HCT116 (cell line): ENCODE measurements around the gene ZNF154. TPM values are rescaled to one million over a fixed set of nuclear protein-coding genes. Genes with fewer than 3 reads are reported as not detected.

ENCODE experiments used
- ATAC-seq: fragments of 200-7000 bp; cut with Tn5 transposase; 2 replicates; pipeline ENCODE4 v1.9.1; 2020; ENCODE audit warnings: mild to moderate bottlenecking, moderate library complexity
- BruUV-seq: library from RNA; stranded (reverse); fragments of 400-500 nt; replicated peaks from 2 replicates; lab custom pipeline; 2021; lab: Mats Ljungman, UMichigan
- CTCF ChIA-PET: fragments of 300-600 bp; sonication (Branson Sonifier 250); formaldehyde crosslinking; loops from one replicate; lab custom pipeline; 2021; ENCODE audit warnings: antibody characterized with exemption; lab: Charles Lee
- POLR2A ChIA-PET: fragments of 300-600, 350-600 bp; sonication (Branson Sonifier 250); formaldehyde crosslinking; loops from one replicate; lab custom pipeline; 2021; ENCODE audit warnings: antibody characterized with exemption; lab: Charles Lee
- RAD21 ChIA-PET, 2 experiments: fragments of 300-600 bp; sonication (Branson Sonifier 250); formaldehyde crosslinking; loops; one replicate each; lab custom pipeline; 2023; ENCODE audit warnings: low total read pairs in 2 of 2; ENCODE audit not compliant: uncharacterized antibody in 2 of 2, unreplicated experiment in 2 of 2, low non-redundant PET in 1 of 2; lab: Charles Lee
- DNase-seq: peaks from one replicate; pipeline ENCODE4 v3.0.0-alpha.2; 2010; ENCODE audit warnings: low read depth, low spot score
- H2AFZ ChIP-seq: fragments of 200-600 bp; shearing (Covaris generic), sonication (generic); 2 replicates; pipeline ENCODE4 v1.6.1; 2017; ENCODE audit warnings: low read depth, mixed run types, mixed read lengths, antibody characterized with exemption, low read length; ENCODE audit not compliant: poor library complexity, severe bottlenecking
- H3K27ac ChIP-seq: 2 replicates; pipeline ENCODE4 v1.5.1; 2012; ENCODE audit warnings: low read depth, low read length
- H3K27me3 ChIP-seq: fragments of 200-600 bp; sonication (generic); 2 replicates; pipeline ENCODE4 v1.6.1; 2016; ENCODE audit warnings: mixed run types, low read length, mixed read lengths; ENCODE audit not compliant: insufficient read depth
- H3K36me3 ChIP-seq, 2 experiments: fragments of 200-500 bp in 1 of 2; fragments of 200-600 bp in 1 of 2; sonication (Bioruptor generic) in 1 of 2; sonication (generic) in 1 of 2; 2 replicates each; pipeline versions ENCODE4 v1.5.1 to v1.6.1; 2014 to 2016; ENCODE audit warnings: low read length in 2 of 2, inconsistent platforms in 1 of 2, mixed read lengths in 1 of 2, mixed run types in 1 of 2; ENCODE audit not compliant: insufficient read depth in 2 of 2, control insufficient read depth in 1 of 2
- H3K4me1 ChIP-seq, 2 experiments: fragments of 200-600 bp in 1 of 2; sonication (generic) in 1 of 2; 2 replicates each; pipeline versions ENCODE4 v1.5.1 to v1.6.1; 2012 to 2017; ENCODE audit warnings: low read length in 2 of 2, inconsistent platforms in 1 of 2, mild to moderate bottlenecking in 1 of 2, mixed read lengths in 1 of 2, mixed run types in 1 of 2, moderate library complexity in 1 of 2; ENCODE audit not compliant: insufficient read depth in 2 of 2, control insufficient read depth in 1 of 2
- H3K4me2 ChIP-seq: fragments of 200-600 bp; sonication (generic); 2 replicates; pipeline ENCODE4 v1.6.1; 2017; ENCODE audit warnings: mixed run types, low read length, mixed read lengths
- H3K4me3 ChIP-seq, 2 experiments: fragments of 200-600 bp in 1 of 2; sonication (generic) in 1 of 2; replicated peaks in 1 of 2; 2 replicates each; pipeline ENCODE4 v1.5.1; 2011 to 2016; ENCODE audit warnings: low read length in 2 of 2, control low read depth in 1 of 2, low read depth in 1 of 2, mild to moderate bottlenecking in 1 of 2, mixed read lengths in 1 of 2, mixed run types in 1 of 2
- H3K79me2 ChIP-seq: fragments of 200-600 bp; sonication (generic); 2 replicates; pipeline ENCODE4 v1.6.1; 2017; ENCODE audit warnings: mild to moderate bottlenecking, mixed run types, low read length, moderate library complexity, mixed read lengths; ENCODE audit not compliant: insufficient read depth
- H3K9ac ChIP-seq: fragments of 200-600 bp; sonication (generic); 2 replicates; pipeline ENCODE4 v1.6.1; 2016; ENCODE audit warnings: low read length, mixed read lengths
- H3K9me2 ChIP-seq: fragments of 200-600 bp; sonication (generic), shearing (Covaris generic); 2 replicates; pipeline ENCODE4 v1.6.1; 2017; ENCODE audit warnings: mixed run types, mild to moderate bottlenecking, moderate library complexity; ENCODE audit not compliant: insufficient read depth
- H3K9me3 ChIP-seq, 2 experiments: fragments of 200-500 bp in 1 of 2; fragments of 200-600 bp in 1 of 2; sonication (Bioruptor generic) in 1 of 2; sonication (generic) in 1 of 2; 2 replicates each; pipeline ENCODE4 v1.6.1; 2014 to 2017; ENCODE audit warnings: low read length in 2 of 2, mixed read lengths in 2 of 2, inconsistent platforms in 1 of 2, low read depth in 1 of 2, mild to moderate bottlenecking in 1 of 2, mixed run types in 1 of 2, moderate library complexity in 1 of 2; ENCODE audit not compliant: control insufficient read depth in 1 of 2, insufficient read depth in 1 of 2
- H4K20me1 ChIP-seq: fragments of 200-600 bp; sonication (generic), shearing (Covaris generic); 2 replicates; pipeline ENCODE4 v1.6.1; 2017; ENCODE audit warnings: mixed run types, mild to moderate bottlenecking, moderate library complexity; ENCODE audit not compliant: insufficient read depth
- CBX3 ChIP-seq: IDR thresholded peaks from 2 replicates; pipeline ENCODE4 v1.6.1; 2012; ENCODE audit warnings: low read depth
- EGR1 ChIP-seq: IDR thresholded peaks from 2 replicates; pipeline ENCODE4 v1.6.1; 2012; ENCODE audit warnings: low read depth
- ELF1 ChIP-seq: IDR thresholded peaks from 2 replicates; pipeline ENCODE4 v1.6.1; 2012; ENCODE audit warnings: low read depth, borderline replicate concordance
- EZH2 ChIP-seq: fragments of 200-600 bp; sonication (generic); IDR thresholded peaks from 2 replicates; pipeline ENCODE4 v1.6.1; 2017; ENCODE audit warnings: antibody characterized with exemption, mixed run types
- EZH2phosphoT487 ChIP-seq: fragments of 200-600 bp; IDR thresholded peaks from 2 replicates; pipeline ENCODE4 v1.6.1; 2018; ENCODE audit warnings: antibody characterized with exemption, borderline replicate concordance
- FOSL1 ChIP-seq: IDR thresholded peaks from 2 replicates; pipeline ENCODE4 v1.6.1; 2012; ENCODE audit warnings: low read depth
- JUND ChIP-seq: IDR thresholded peaks from 2 replicates; pipeline ENCODE4 v1.6.1; 2012
- POLR2A ChIP-seq: IDR thresholded peaks from 2 replicates; pipeline ENCODE4 v1.7.0; 2011; ENCODE audit warnings: borderline replicate concordance; ENCODE audit not compliant: insufficient read depth, insufficient read length; ENCODE audit errors: extremely low read depth
- RAD21 ChIP-seq: IDR thresholded peaks from 2 replicates; pipeline ENCODE4 v1.6.1; 2012; ENCODE audit warnings: low read depth, mild to moderate bottlenecking
- SIN3A ChIP-seq: IDR thresholded peaks from 2 replicates; pipeline ENCODE4 v1.6.1; 2012; ENCODE audit warnings: low read depth
- SP1 ChIP-seq: IDR thresholded peaks from 2 replicates; pipeline ENCODE4 v1.6.1; 2012; ENCODE audit warnings: low read depth
- SRF ChIP-seq: IDR thresholded peaks from 2 replicates; pipeline ENCODE4 v1.6.1; 2012; ENCODE audit warnings: low read depth
- TCF7L2 ChIP-seq: IDR thresholded peaks from 2 replicates; pipeline ENCODE4 v1.7.0; 2011; ENCODE audit warnings: borderline replicate concordance, inconsistent platforms; ENCODE audit not compliant: insufficient read depth, insufficient read length; ENCODE audit errors: extremely low read depth
- YY1 ChIP-seq: IDR thresholded peaks from 2 replicates; pipeline ENCODE4 v1.6.1; 2011; ENCODE audit warnings: low read length, low read depth, moderate library complexity, mild to moderate bottlenecking; ENCODE audit not compliant: insufficient replicate concordance; ENCODE audit errors: extremely low read depth
- ZFX ChIP-seq: fragments of 450-650 bp; IDR thresholded peaks from 2 replicates; pipeline ENCODE4 v1.6.1; 2017
- ZNF274 ChIP-seq: fragments of 200-500 bp; sonication (Bioruptor generic); IDR thresholded peaks from 2 replicates; pipeline ENCODE4 v1.6.1; 2014; ENCODE audit warnings: mild to moderate bottlenecking, low read depth, low read length, inconsistent platforms
- intact Hi-C: fragments of 100-400 bp; cut with micrococcal nuclease; formaldehyde crosslinking; loops from 2 replicates; pipeline ENCODE4 v1.10.0; 2022
- total RNA-seq: library from RNA; stranded (reverse); gene quantifications from one replicate; pipeline ENCODE4 v1.2.1, GENCODE V29; 2021; ENCODE audit not compliant: unreplicated experiment
- TF ChIP-seq, protein P1 (sequence below), 3 experiments: fragments of 200-600 bp in 1 of 3; sonication (generic) in 1 of 3; IDR thresholded peaks in 2 of 3; conservative IDR thresholded peaks in 1 of 3; 2 replicates each; pipeline ENCODE4 v1.5.1; 2012 to 2017; ENCODE audit warnings: low read depth in 2 of 3, low read length in 2 of 3, antibody characterized with exemption in 1 of 3, borderline replicate concordance in 1 of 3, control low read depth in 1 of 3, mild to moderate bottlenecking in 1 of 3, mixed read lengths in 1 of 3, mixed run types in 1 of 3, moderate library complexity in 1 of 3; ENCODE audit not compliant: insufficient read depth in 1 of 3
- TF ChIP-seq, protein P2 (sequence below): IDR thresholded peaks from 2 replicates; pipeline ENCODE4 v1.6.1; 2012
- TF ChIP-seq, protein P3 (sequence below): IDR thresholded peaks from 2 replicates; pipeline ENCODE4 v1.6.1; 2012; ENCODE audit warnings: low read depth

ZNF154 gene
- total RNA-seq, 1 experiment from 2014 or later, result 0.10 TPM

DNA sequence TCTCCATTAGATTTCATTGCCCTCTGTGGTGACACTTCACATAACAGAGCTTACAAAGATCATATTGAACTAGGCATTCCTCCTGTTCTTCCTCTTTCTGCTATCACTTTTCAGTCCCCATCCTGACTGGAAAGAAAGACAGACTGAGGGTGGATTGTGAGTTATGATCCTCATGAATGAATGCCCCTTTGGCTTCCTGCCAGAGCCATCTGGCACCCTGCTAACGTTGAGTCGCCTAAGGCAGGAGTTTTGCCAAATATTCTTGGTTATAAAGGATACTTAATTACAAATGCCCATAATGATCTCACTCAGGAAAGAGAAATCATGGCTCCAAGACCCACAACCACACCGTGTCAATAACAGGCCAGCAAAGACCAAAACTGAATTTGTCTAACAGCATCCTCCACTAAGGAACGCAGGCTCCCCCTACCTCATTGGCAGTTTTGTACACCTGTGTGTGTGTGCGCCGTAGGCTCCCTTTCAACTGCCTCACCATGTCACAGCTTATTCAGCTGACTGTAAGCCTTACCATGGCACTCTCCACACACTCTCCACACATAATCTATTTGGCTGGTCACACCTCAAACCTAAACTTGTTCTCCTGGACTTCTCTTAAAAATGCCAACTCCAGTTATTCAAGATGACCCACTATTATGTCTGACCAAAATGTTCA lies 60.5 kb downstream of the ZNF154 start:
- Histone ChIP-seq H3K4me1 (no peaks in the 10 kb centered on the region), H4K20me1 (no peaks in the 10 kb centered on the region), H3K27ac (no peak overlapping the region), H3K79me2 (no peaks in the 10 kb centered on the region), H3K9ac (no peak overlapping the region), H3K27me3 (no peaks in the 10 kb centered on the region), H3K9me3 (peaks cover 3% of the 10 kb centered on the region in 2 experiments; a peak in 2 of 4 replicates), H3K4me3 (no peak overlapping the region), H3K36me3 (no peaks in the 10 kb centered on the region), H3K4me2 (no peak overlapping the region), H3K9me2 (no peaks in the 10 kb centered on the region), H2AFZ (no peak overlapping the region)
- no TSS peak for BruUV-seq
- DNase-seq (no peak), ATAC-seq (no peak)
- ChIA-PET POLR2A (no interaction called here), CTCF (no interaction called here), RAD21 (no interaction called here)
- intact Hi-C loops, result no loop called here
- TF ChIP-seq SIN3A (no peak), TCF7L2 (no peak), POLR2A (no peak), SRF (no peak), RAD21 (no peak), EZH2phosphoT487 (no peak), FOSL1 (no peak), ELF1 (no peak), CBX3 (no peak), YY1 (no peak), SP1 (no peak), ZFX (no peak), EZH2 (no peak), EGR1 (no peak), JUND (no peak), ZNF274 (no peak)
- TF ChIP-seq, protein P1, sequence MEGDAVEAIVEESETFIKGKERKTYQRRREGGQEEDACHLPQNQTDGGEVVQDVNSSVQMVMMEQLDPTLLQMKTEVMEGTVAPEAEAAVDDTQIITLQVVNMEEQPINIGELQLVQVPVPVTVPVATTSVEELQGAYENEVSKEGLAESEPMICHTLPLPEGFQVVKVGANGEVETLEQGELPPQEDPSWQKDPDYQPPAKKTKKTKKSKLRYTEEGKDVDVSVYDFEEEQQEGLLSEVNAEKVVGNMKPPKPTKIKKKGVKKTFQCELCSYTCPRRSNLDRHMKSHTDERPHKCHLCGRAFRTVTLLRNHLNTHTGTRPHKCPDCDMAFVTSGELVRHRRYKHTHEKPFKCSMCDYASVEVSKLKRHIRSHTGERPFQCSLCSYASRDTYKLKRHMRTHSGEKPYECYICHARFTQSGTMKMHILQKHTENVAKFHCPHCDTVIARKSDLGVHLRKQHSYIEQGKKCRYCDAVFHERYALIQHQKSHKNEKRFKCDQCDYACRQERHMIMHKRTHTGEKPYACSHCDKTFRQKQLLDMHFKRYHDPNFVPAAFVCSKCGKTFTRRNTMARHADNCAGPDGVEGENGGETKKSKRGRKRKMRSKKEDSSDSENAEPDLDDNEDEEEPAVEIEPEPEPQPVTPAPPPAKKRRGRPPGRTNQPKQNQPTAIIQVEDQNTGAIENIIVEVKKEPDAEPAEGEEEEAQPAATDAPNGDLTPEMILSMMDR (IDR thresholded peaks at IDR 0.05 in 2 of 3, conservative IDR thresholded peaks at IDR 0.05 in 1 of 3; ENCODE audit: borderline replicate concordance in 1 of 3, insufficient read depth in 1 of 3, low read depth in 2 of 3, low read length in 2 of 3), result no peak
- TF ChIP-seq, protein P2, sequence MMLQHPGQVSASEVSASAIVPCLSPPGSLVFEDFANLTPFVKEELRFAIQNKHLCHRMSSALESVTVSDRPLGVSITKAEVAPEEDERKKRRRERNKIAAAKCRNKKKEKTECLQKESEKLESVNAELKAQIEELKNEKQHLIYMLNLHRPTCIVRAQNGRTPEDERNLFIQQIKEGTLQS, result no peak
- TF ChIP-seq, protein P3, sequence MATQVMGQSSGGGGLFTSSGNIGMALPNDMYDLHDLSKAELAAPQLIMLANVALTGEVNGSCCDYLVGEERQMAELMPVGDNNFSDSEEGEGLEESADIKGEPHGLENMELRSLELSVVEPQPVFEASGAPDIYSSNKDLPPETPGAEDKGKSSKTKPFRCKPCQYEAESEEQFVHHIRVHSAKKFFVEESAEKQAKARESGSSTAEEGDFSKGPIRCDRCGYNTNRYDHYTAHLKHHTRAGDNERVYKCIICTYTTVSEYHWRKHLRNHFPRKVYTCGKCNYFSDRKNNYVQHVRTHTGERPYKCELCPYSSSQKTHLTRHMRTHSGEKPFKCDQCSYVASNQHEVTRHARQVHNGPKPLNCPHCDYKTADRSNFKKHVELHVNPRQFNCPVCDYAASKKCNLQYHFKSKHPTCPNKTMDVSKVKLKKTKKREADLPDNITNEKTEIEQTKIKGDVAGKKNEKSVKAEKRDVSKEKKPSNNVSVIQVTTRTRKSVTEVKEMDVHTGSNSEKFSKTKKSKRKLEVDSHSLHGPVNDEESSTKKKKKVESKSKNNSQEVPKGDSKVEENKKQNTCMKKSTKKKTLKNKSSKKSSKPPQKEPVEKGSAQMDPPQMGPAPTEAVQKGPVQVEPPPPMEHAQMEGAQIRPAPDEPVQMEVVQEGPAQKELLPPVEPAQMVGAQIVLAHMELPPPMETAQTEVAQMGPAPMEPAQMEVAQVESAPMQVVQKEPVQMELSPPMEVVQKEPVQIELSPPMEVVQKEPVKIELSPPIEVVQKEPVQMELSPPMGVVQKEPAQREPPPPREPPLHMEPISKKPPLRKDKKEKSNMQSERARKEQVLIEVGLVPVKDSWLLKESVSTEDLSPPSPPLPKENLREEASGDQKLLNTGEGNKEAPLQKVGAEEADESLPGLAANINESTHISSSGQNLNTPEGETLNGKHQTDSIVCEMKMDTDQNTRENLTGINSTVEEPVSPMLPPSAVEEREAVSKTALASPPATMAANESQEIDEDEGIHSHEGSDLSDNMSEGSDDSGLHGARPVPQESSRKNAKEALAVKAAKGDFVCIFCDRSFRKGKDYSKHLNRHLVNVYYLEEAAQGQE, result no peak
